G401 (cell line): ENCODE results near the gene CCL20. TPM values are rescaled to one million over a fixed set of nuclear protein-coding genes. Genes with fewer than 3 reads are reported as not detected.

Experiments
- DNase-seq: peaks from one replicate; pipeline ENCODE4 v3.0.0-alpha.2; 2015; ENCODE audit warnings: low spot score
- in situ Hi-C: cut with HindIII; loops from 2 replicates; pipeline ENCODE4 v1.10.0; 2016; ENCODE audit warnings: low sequenced_read_pairs, mixed read lengths
- total RNA-seq: library from RNA; depleted of rRNA; stranded (reverse); fragments of >200 nt; shearing (Covaris generic); gene quantifications from 2 replicates; pipeline ENCODE4 v1.2.3, GENCODE V29; 2014; rRNA removed

Gene CCL20, protein sequence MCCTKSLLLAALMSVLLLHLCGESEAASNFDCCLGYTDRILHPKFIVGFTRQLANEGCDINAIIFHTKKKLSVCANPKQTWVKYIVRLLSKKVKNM
- total RNA-seq, result not detected in 2 replicates

DNA sequence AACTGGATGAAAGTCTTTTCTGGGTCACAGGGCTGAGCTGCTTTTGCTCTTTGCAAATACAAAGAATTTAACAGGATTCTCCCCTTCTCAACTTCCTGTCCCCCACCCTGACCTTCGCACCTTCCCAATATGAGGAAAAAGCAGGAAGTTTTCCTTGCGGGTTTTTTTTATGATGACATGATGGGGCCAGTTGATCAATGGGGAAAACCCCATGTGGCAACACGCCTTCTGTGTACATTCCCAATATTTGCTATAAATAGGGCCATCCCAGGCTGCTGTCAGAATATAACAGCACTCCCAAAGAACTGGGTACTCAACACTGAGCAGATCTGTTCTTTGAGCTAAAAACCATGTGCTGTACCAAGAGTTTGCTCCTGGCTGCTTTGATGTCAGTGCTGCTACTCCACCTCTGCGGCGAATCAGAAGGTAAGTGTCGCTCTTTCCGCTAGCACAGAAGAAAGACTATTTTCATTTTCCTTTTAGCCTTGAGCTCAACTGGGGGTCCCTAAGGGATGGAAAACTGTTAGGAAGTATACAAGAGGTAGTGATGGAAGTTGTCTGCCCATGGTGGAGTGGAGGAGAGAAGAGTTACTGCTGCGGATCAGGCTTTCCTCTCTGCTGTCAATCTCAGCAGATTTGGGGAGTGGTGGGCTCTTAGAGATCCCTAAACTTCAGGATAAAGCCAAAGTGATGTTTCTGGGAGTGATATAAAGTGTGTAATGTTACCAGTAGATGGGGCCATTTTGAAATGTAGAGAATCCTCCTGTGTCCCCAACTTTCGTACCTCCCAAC lies at the start of gene CCL20:
Gene CCL20, plus strand, starts transcription at position 281 of the 792 bp plus-strand sequence. Its CDS starts 70 bp downstream, at position 351.
- in situ Hi-C loops, result no loop called here
- no peak for DNase-seq

DNA sequence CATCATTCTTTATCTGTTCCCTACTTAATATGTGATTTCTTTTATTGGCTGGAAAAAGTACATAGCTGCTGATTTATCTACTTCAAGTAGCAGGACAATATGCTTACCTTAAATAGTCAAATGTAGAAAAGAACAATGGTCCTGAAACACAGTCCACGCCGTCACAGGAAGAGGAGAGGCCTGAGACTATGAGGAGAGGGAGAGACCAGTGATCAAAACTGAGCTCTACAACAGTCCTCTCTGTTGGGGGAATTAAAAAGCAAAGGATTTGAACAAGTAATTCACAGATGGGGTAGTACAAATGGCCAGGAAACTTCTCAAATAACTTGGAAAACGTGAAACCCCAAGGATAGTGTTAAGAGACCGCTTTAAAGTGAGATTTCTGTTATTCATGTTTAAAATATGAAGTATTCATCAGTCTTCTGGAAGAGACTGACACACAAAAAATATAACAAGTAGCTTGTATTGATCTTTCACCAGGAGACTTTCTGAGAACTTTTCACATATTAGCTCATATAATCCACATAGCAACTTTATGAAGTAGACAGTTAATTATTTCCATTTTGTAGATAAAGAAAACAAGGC lies 47.8 kb upstream of the CCL20 start:
- in situ Hi-C loops, result no loop called here
- no peak for DNase-seq

GRCh38 chr2:227766373-227766883 lies 47.2 kb upstream of the CCL20 start:
- peak; percentile 72 for DNase-seq
- in situ Hi-C loops, result no loop called here

DNA sequence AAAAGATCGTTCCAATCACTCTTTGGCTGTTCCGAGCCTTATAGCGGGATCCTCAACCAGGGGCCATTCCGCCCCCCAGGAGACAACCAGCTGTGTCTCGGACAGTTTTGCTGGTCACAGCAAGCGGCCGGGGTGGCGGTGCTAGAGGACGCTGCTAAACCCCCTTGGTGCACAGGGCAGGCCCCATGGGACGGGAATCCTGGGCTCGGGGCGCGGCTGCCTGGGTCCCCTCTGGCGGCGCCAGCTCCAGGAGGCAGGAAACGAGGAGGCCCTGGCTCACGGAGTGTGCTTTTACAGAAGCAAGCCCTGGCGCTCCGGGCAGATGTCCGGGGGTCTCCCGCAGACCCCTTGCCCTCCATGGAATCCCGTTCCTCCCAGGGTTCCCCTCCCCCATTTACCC lies 45.8 kb upstream of the CCL20 start:
- DNase-seq, result no peak
- in situ Hi-C loops, result no loop called here

GRCh38 chr2:227772197-227772661 lies 41.4 kb upstream of the CCL20 start:
- in situ Hi-C loops, result no loop called here
- no peak for DNase-seq

DNA sequence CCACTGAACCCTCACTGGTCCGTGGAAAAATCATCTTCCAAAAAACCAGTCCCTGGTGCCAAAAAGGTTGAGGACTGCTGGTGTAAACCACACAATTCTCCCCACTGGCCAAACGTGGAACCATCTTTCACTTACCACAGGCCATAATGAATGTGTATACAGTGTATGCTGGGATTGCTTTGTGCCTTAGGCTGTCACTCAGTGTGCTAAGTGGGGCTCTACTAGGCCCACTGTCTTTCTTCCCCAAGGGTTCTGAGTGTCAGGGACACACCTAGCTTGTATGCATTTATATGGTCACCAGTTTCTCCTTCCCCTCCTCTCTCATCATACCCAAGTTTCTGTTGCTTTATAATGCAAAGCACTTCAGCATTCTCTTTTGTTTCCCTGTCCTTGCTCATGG lies 40.7 kb upstream of the CCL20 start:
- no peak for DNase-seq
- in situ Hi-C loops, result no loop called here

DNA sequence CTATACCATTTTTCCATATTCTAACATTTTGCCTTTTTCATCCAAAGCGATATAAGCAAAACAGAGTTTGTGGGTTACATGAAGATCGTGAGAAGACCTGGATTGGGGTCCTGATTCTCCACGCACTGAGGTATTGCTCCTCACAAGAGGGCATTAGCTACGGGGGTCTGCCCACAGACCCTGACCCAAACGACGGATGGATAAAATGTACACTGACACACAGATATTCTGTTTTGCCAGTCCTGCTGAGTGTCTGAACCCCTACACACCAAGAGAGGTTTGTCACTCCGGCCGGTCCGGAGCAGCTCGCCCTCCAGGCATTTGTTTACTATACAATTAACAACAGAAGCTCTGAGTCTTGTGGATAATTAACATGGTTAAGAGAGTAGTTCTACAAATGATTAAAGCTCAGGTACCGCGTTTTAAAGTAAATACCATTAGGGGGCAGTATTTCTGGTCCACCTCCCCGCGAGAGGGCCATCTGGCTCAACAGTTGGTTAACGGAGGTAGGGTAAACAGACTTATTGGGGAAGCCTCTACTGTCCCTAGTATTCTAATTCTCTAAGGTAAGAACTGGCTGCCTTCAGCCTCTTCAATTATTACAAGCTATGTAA lies 39.5 kb upstream of the CCL20 start:
- in situ Hi-C loops, result no loop called here
- DNase-seq, result no peak

GRCh38 chr2:227774895-227775842 lies 38.5 kb upstream of the CCL20 start:
- no peak for DNase-seq
- in situ Hi-C loops, result no loop called here

DNA sequence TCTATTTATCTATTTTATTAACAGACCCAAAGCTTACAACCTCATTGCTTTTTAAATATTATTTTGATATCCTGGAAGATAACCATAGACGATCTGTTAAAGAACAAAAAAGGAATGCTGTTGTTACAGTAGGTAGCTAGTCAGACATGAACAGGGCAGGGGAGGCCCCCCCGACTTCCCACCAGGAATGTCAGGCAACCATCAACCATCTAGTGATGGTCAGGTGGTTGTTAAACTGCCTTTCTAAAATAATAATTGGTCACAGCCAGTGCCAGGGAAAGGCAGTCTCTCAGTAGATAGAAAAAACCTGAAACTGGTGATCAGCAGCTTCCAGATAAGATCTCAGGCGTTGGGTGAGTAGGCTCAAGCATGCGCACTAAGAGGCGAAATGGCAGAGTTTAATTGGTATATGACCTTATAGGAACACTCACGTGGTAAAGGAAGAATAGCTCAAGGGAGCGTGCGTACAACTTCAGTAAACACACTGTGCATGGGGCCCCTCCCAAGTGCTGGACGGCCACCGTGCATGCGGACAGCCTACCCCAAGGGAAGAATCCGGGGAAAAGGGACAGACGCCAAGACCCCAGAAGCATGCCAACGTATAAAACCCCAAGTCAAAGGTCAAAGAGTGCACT lies 32.5 kb upstream of the CCL20 start:
- in situ Hi-C loops, result no loop called here
- DNase-seq, result no peak

DNA sequence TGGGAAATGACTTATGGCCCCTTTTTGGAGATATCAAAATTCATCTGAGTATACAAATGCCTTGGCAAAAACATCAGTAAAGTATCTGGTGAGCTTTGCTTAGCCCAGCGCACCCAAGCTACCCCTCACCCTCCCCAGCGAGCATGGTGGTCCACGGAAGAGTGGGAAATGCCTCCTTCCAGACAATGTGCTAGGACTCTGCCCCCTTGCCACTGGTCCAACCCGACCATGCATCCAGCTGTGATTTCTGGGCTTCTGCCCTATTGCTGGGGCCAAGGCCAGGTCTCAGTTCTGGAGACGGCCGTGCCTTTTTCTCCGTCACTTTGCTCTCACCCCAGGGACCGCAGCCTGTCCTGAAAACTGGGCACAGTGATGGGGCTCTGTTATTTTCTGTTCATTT lies 31.8 kb upstream of the CCL20 start:
- DNase-seq, result no peak
- in situ Hi-C loops, result no loop called here

GRCh38 chr2:227782804-227783203 lies 30.8 kb upstream of the CCL20 start:
- in situ Hi-C loops, result no loop called here
- no peak for DNase-seq

DNA sequence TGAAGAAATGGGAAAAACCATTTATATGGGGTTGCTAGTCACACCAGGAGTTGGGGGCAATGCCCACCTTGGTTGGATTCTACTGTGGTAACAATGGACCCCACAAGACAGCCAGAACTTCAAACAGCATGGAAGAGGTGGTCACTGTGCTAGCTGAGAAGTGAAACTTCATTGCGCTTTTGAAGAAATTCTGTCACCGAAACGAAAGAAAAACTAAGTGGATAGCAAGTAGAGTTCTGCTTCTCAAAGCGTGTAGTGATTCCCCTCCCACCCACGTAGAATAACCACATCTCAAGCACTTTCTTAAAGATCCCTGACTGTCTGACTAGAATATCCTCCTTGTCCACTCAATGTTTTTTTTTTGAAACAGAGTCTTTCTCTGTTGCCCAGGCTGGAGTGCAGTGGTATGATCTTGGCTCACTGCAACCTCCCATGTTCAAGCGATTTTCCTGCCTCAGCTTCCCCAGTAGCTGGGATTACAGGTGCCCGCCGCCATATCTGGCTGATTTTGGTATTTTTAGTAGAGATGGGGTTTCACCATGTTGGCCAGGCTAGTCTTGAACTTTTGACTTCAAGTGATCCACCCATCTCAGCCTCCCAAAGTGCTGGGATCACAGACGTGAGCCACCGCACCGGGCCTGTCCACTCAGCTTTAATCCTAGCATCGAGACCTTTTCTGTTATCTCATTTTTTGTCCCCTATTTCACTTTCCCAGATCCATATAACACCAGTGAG lies 30.1 kb upstream of the CCL20 start:
- in situ Hi-C loops, result no loop called here
- DNase-seq, result no peak

DNA sequence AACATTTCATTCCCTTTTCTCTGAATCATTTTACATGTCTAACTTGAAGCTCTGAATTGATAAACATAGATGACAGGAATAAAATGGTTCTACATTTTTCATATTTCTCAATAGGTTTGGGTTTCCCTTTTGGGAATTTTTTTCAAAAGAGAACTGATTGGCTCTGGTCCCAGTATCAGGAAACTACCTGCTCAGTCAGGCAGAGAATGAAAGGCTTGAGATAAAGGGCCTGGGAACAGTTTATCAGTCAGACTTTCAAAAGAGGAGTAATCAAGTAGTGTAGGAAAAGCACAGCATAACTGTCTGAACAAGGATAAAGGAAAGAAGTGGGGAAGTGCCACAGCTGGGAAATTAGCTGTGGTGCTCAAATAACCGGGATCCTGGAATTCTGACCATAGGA lies 28.3 kb upstream of the CCL20 start:
- in situ Hi-C loops, result no loop called here
- no peak for DNase-seq

GRCh38 chr2:227788561-227789018 lies 25.1 kb upstream of the CCL20 start:
- in situ Hi-C loops, result no loop called here
- DNase-seq, result no peak

GRCh38 chr2:227789803-227790202 lies 23.8 kb upstream of the CCL20 start:
- no peak for DNase-seq
- in situ Hi-C loops, result no loop called here

GRCh38 chr2:227793148-227793712 lies 20.4 kb upstream of the CCL20 start:
- in situ Hi-C loops, result no loop called here
- no peak for DNase-seq

DNA sequence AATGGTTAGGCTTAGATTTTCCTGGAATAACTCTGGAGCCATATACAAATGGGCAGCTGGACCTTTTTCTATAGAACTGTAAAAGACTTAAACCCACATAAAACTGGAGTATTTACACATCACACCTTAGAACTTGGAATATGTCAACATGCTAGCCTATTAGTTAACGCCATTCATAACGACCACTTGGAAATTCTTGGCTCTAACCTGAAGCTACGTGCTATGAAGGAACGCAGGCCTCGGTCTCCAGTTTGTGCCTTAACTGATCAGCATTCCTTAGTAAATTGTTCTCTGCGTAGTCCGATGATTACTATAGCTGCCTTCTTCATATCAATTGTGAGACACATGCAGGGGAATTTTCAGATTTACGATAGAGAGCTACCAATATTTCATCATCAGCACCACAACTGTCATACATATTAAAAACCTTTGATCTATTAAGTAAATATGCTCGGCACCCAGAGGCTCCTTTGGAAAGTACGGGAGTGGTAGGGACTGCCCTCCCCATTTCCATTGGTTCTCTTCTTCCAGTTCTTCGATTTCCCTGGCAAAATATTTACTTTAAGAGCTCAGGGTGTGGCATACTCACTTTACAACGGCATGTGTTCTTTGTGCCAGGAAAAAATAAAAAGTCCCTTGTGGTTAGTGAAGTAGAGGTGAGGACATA lies 17.5 kb upstream of the CCL20 start:
- in situ Hi-C loops, result no loop called here

More for the DNA sequence above, 17.5 kb upstream of the CCL20 start:
- no peak for DNase-seq
